Stomach (tissue), 9 donors: Measurements from ENCODE around the gene NHS. TPM values are rescaled to one million over a fixed set of nuclear protein-coding genes. Genes with fewer than 3 reads are reported as not detected.
A peak's percentile ranks its signal among the peaks of the same experiment; 100 is the strongest.

Experiments
- DNase-seq, 2 donors: peaks; one replicate each; pipeline versions ENCODE4 v3.0.0 to v3.0.0-alpha.2; 2013 to 2019
- H3K27ac ChIP-seq, 5 donors: fragments of 200-600 bp in 4 of 5; sonication (generic) in 4 of 5; one replicate each; pipeline ENCODE4 v1.5.1; 2013 to 2019; ENCODE audit warnings: mild to moderate bottlenecking in 1 of 5, moderate library complexity in 1 of 5
- H3K27me3 ChIP-seq, 3 donors: fragments of 200-600 bp; sonication (generic); one replicate each; pipeline ENCODE4 v1.5.1; 2017 to 2019; ENCODE audit warnings: mixed run types in 1 of 3
- H3K36me3 ChIP-seq, 4 donors: fragments of 200-600 bp; sonication (generic); 1 replicate in 3 of 4; 2 replicates in 1 of 4; pipeline ENCODE4 v1.5.1; 2016 to 2019
- H3K4me1 ChIP-seq, 4 donors: fragments of 200-600 bp; sonication (generic); one replicate each; pipeline ENCODE4 v1.5.1; 2016 to 2019
- H3K4me3 ChIP-seq, 4 donors: fragments of 200-600 bp; sonication (generic) in 3 of 4; one replicate each; pipeline ENCODE4 v1.5.1; 2016 to 2019; ENCODE audit warnings: mild to moderate bottlenecking in 1 of 4
- H3K9me3 ChIP-seq, 4 donors: fragments of 200-600 bp; sonication (generic); one replicate each; pipeline ENCODE4 v1.5.1; 2016 to 2019
- CTCF ChIP-seq, 7 experiments: fragments of 450-650 bp in 4 of 7; fragments of 200-600 bp in 3 of 7; sonication (generic) in 3 of 7; IDR thresholded peaks; one replicate each; pipeline ENCODE4 v1.5.1; 2016 to 2019; ENCODE audit warnings: antibody characterized with exemption in 7 of 7, control low read depth in 2 of 7, mild to moderate bottlenecking in 1 of 7
- EP300 ChIP-seq: sonication (generic); formaldehyde crosslinking; IDR thresholded peaks from one replicate; pipeline ENCODE4 v1.6.1; 2017; ENCODE audit warnings: antibody characterized with exemption
- POLR2A ChIP-seq, 4 donors: fragments of 450-650 bp; IDR thresholded peaks; one replicate each; pipeline ENCODE4 v1.6.1; 2016; ENCODE audit warnings: antibody characterized with exemption in 4 of 4, control low read depth in 2 of 4, mild to moderate bottlenecking in 1 of 4, moderate library complexity in 1 of 4
- POLR2AphosphoS5 ChIP-seq, 3 donors: sonication (generic); formaldehyde crosslinking; IDR thresholded peaks; one replicate each; pipeline ENCODE4 v1.6.1; 2016; ENCODE audit warnings: antibody characterized with exemption in 3 of 3
- WGBS, 5 donors: extraction: QIAGEN DNeasy Blood & Tissue Kit in 3 of 5; methylation state at CpG; one replicate each; pipeline versions ENCODE4 v1.1.5 to v1.1.7; 2013 to 2018; 5-methylcytosine and 5-hydroxymethylcytosine counted together
- intact Hi-C: fragments of 100-400 bp; cut with DNase I; formaldehyde crosslinking; loops from one replicate; pipeline ENCODE4 v1.15.1; 2023; ENCODE audit warnings: low total_unique reads
- polyA plus RNA-seq, 3 donors: library from polyadenylated mRNA; stranded (reverse); fragments of 200-250 nt; gene quantifications; one replicate each; pipeline ENCODE4 v1.2.3, GENCODE V29; 2013
- total RNA-seq, 5 donors: library from RNA; depleted of rRNA; stranded (reverse); fragments of >200 nt; gene quantifications; one replicate each; pipeline versions ENCODE4 v1.1.0 to v1.2.3, GENCODE V29; 2014 to 2016
- donor health status: healthy with polysubstance abuse.
- donor health status: Bipolar disorder and iron deficiency.
- donor health status: healthy.

Gene NHS
- total and polyA plus RNA-seq, 8 donors = 1.00 to 7.5 (median 4.3) TPM

DNA sequence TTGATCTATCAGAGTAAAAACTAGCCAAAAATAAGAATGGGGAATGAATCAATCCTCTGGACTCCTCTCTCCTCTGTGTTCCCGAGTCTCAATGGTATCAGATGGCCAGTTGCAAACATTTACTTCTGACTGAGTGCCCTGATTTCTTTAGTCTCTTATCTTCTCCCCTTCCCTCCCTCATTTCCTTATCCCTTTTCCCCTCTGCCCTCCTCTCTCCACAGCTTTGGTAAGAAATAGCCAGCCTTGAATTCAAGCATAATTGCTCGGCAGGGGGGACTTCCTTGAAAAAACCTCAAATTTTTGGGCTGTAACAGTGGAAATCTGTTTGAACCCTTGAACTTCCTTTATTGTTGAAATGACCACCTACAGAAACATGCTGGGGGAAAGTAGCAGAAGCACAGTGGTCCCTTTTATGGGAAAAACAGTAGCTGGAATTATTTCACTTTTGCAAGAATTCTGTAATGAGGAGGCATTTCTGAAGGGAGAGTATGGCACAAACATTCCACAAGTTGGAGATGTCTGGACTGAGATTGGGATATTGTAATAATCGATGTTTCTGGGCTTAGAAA lies 40.3 kb downstream of the NHS start:
- intact Hi-C loops = no loop called here
- H3K4me1 ChIP-seq = peaks cover 0 to 42% (median 18%) of the 10 kb centered on the region in 4 donors
- no peaks in the 10 kb centered on the region for H3K36me3 ChIP-seq
- H3K27ac ChIP-seq = no peak overlapping the region
- DNase-seq = no peak
- WGBS, 5 donors = 24 to 38% (median 35%) methylated on average over 3 of the region's 3 CpGs
- no peaks in the 10 kb centered on the region for H3K9me3 ChIP-seq
- H3K27me3 ChIP-seq = no peaks in the 10 kb centered on the region
- no peak overlapping the region for H3K4me3 ChIP-seq
- TF ChIP-seq POLR2AphosphoS5 (IDR thresholded peaks at IDR 0.05) = no peak
- TF ChIP-seq POLR2A (IDR thresholded peaks at IDR 0.05) = no peak
- TF ChIP-seq EP300 = no peak
- no peak for TF ChIP-seq CTCF (IDR thresholded peaks at IDR 0.05)

GRCh38 chrX:17417372-17417771 lies 42.4 kb downstream of the NHS start:
- TF ChIP-seq EP300 (no peak), POLR2AphosphoS5 (IDR thresholded peaks at IDR 0.05) (no peak), CTCF (IDR thresholded peaks at IDR 0.05) (no peak), POLR2A (IDR thresholded peaks at IDR 0.05) (no peak)
- no peaks in the 10 kb centered on the region for H3K36me3 ChIP-seq
- no peak overlapping the region for H3K4me3 ChIP-seq
- no peaks in the 10 kb centered on the region for H3K9me3 ChIP-seq
- peaks cover 0 to 41% (median 18%) of the 10 kb centered on the region in 4 donors for H3K4me1 ChIP-seq
- H3K27me3 ChIP-seq = no peaks in the 10 kb centered on the region
- DNase-seq = no peak
- H3K27ac ChIP-seq = no peak overlapping the region
- intact Hi-C loops = no loop called here

GRCh38 chrX:17425136-17425535 lies 50.1 kb downstream of the NHS start:
- Histone ChIP-seq H3K27ac (no peak overlapping the region), H3K27me3 (no peaks in the 10 kb centered on the region), H3K36me3 (no peaks in the 10 kb centered on the region), H3K9me3 (no peaks in the 10 kb centered on the region), H3K4me3 (no peak overlapping the region), H3K4me1 (no peaks in the 10 kb centered on the region)
- TF ChIP-seq CTCF (IDR thresholded peaks at IDR 0.05) = no peak
- TF ChIP-seq POLR2AphosphoS5 (IDR thresholded peaks at IDR 0.05) = peak in 2 of 3 donors; percentile 25 to 47
- TF ChIP-seq EP300 = no peak
- TF ChIP-seq POLR2A (IDR thresholded peaks at IDR 0.05) = no peak
- peak in 1 of 2 donors; percentile 37 for DNase-seq
- intact Hi-C loops = no loop called here
- 64 to 81% (median 75%) methylated on average over 6 of the region's 6 CpGs for WGBS, 5 donors

GRCh38 chrX:17425551-17425950 lies 50.6 kb downstream of the NHS start:
- H3K36me3 ChIP-seq = no peaks in the 10 kb centered on the region
- no peaks in the 10 kb centered on the region for H3K27me3 ChIP-seq
- no peaks in the 10 kb centered on the region for H3K9me3 ChIP-seq
- H3K4me1 ChIP-seq = no peaks in the 10 kb centered on the region
- DNase-seq = no peak
- H3K27ac ChIP-seq = no peak overlapping the region
- no peak overlapping the region for H3K4me3 ChIP-seq
- 42 to 76% (median 56%) methylated on average over 1 of the region's 1 CpG for WGBS, 5 donors
- intact Hi-C loops = no loop called here
- TF ChIP-seq POLR2A (IDR thresholded peaks at IDR 0.05) = no peak
- no peak for TF ChIP-seq EP300
- no peak for TF ChIP-seq POLR2AphosphoS5 (IDR thresholded peaks at IDR 0.05)
- TF ChIP-seq CTCF (IDR thresholded peaks at IDR 0.05) = no peak
